ENCODE measurements around the gene MED1.

The MED1 gene

DNA sequence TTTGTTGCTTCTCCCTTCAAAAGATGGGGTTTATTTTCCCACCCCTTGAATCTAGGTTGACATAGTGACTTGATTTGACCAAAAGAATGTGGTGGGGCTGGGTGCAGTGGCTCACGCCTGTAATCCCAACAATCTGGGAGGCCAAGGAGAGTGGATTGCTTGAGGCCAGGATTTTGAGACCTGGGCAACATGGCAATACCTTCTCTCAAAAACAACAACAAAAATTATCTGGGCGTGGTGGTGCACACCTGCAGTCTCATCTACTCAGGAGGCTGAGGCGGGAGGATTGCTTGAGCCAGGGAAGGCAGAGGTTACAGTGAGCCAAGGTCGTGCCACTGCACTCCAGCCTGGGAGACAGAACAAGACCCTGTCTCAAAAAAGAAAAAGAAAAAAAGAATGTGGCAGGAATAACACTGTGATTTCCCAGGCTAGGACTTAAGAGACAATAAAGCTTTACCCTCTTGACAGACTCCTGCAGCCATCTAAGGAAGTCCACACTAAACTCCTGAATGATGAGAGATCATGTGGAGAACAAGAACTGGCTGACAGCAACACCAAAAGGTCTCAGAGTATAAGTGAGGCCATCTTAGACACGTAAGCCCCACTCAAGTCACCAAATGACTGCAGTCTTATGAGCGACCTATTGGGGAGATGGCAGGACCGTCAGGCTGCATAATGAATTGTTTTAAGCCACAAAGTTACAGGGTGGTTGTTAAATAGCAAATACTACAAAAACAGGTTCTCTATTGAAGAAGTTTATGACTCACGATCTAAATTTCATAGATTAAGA is 86.6 kb downstream of the MED1 start:
- DNase-seq (ENCODE audit: low read depth in 3 of 3), result no peak

DNA sequence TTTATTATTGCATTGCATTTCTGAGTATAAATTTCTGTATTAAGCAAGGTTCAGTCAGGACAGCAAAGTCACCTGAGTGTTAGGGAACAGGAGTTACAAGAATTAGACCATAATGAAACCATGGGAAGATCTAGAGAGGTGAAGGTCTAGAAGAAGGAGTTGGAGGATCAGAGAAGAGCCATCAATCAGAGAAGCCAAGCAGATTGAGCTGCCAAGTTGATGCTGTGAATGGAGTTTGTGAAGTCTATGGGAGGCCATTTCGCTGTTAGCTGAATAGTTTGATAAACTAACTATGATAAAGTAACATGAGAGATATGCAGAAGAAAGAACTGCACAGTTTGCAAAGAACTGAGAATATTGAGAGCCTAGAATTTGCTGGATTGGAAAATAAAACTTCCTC is 90.0 kb downstream of the MED1 start:
- no peak for DNase-seq (ENCODE audit: low read depth in 3 of 3)

DNA sequence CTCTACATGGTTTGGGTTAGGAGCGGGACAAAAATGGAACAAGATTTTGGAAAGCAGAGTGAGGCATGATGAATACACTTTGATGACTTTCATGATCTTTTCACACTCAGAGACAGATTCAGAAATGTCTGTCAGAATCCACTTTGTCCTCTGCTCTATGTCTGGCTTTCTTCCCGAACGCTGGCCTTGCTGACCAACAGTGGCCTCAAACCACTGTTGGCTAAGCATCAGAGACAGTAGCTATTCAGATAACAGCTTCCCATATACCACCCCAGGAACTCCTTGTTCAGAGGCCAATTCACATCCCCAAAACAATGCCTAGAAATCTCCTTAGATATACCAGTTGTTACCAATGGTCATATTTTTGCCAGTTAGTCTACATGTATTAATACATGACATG is 90.5 kb downstream of the MED1 start:
- DNase-seq (ENCODE audit: low read depth in 3 of 3), result no peak

DNA sequence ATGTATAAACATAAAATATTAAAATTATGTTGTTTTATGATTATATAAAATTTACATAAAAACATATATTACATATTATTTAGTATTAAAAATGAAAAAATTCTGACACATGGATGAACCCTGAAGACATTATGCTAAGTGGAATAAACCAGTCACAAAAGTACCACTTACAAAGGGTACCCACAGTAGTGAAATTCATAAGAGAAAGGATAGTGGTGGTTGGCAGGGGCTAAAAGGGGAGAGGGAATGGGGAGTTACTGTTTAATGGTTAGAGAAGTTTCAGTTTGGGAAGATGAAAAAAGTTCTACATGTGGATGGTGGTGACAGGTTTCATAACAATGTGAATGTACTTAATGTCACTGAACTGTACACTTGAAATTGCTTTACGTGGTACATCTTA is 91.1 kb downstream of the MED1 start:
- no peak for DNase-seq (ENCODE audit: low read depth in 3 of 3)

DNA sequence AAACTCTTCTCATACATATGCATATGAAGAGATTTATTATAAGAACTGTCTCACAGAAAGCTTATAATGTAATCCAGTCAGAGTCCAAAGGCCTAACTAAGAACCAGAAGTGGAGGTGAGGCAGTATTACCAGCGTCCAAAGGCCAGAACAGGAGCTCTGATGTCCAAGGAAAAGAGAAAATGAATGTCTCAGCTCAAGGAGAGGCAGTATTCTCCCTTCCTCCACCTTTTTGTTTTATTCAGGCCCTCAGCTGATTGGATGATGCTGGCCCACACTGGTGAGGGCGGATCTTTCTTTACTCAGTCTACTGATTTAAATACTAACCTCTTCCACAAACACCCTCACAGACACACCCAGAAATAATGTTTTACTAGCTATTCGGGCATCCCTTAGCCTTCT is 93.1 kb downstream of the MED1 start:
- no peak for DNase-seq (ENCODE audit: low read depth in 3 of 3)

DNA sequence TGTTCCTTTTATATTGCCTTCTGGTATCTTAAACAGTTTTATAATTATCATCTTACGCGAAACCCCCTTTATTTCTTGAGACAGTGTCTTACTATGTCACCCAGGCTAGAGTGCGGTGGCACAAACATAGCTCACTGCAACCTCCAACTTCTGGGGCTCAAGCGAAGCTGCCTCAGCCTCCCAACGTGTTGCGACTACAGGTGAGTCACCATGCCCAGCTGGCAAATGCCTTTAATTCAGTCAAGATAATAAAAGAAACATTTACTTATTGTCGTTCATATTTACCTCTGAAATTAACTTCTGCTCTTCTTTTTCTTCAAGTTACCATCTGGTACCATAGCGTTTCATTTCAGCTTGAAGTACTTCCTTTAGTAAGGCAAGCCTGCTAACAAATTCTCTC is 93.6 kb downstream of the MED1 start:
- no peak for DNase-seq (ENCODE audit: low read depth in 3 of 3)
